ENCODE results near the gene HTR3B.

GRCh38 chr11:113881856-113882255 lies 22.7 kb upstream of the HTR3B start:
- TF ChIP-seq CTCF (IDR thresholded peaks at IDR 0.05) (no peak), EP300 (IDR thresholded peaks at IDR 0.05) (no peak), POLR2A (IDR thresholded peaks at IDR 0.05; ENCODE audit: low read depth) (no peak)
